Left lung (tissue), 10 donors: ENCODE measurements around the gene PAGE2B. TPM values are rescaled to one million over a fixed set of nuclear protein-coding genes. Genes with fewer than 3 reads are reported as not detected.
"Not testable (repeated sequence)": the region's sequence is repeated elsewhere in the genome, so short reads cannot be mapped to it uniquely, and the experiment has no call there.

ENCODE experiments used
- ATAC-seq: fragments of 200-7000 bp; cut with Tn5 transposase; one replicate; pipeline ENCODE4 v1.9.1; 2020; ENCODE audit warnings: moderate library complexity
- DNase-seq, 4 donors: peaks; one replicate each; pipeline ENCODE4 v3.0.0-alpha.2; 2013 to 2020
- H3K27ac ChIP-seq, 2 donors: fragments of 200-600 bp; sonication (generic) in 1 of 2; one replicate each; pipeline versions ENCODE4 v1.5.0 to v1.8.0; 2020 to 2021
- H3K27me3 ChIP-seq, 2 donors: fragments of 200-600 bp; sonication (generic) in 1 of 2; one replicate each; pipeline versions ENCODE4 v1.5.0 to v1.8.0; 2020 to 2021
- H3K36me3 ChIP-seq, 2 donors: fragments of 200-600 bp; sonication (generic) in 1 of 2; one replicate each; pipeline versions ENCODE4 v1.5.0 to v1.8.0; 2020 to 2021
- H3K4me1 ChIP-seq, 2 donors: fragments of 200-600 bp; one replicate each; pipeline ENCODE4 v1.8.0; 2021
- H3K4me3 ChIP-seq, 2 donors: fragments of 200-600 bp; sonication (generic) in 1 of 2; one replicate each; pipeline versions ENCODE4 v1.5.0 to v1.8.0; 2020 to 2021; ENCODE audit warnings: mild to moderate bottlenecking in 1 of 2
- H3K9me3 ChIP-seq, 2 donors: fragments of 200-600 bp; sonication (generic) in 1 of 2; one replicate each; pipeline versions ENCODE4 v1.5.0 to v1.8.0; 2020 to 2021
- CTCF ChIP-seq, 2 donors: fragments of 200-600 bp; sonication (generic) in 1 of 2; IDR thresholded peaks; one replicate each; pipeline versions ENCODE4 v1.5.0 to v1.8.0; 2021; ENCODE audit warnings: antibody characterized with exemption in 2 of 2
- intact Hi-C, 2 donors: fragments of 100-400 bp; cut with DNase I; formaldehyde crosslinking; loops; one replicate each; pipeline versions ENCODE4 v1.11.2 to v1.14.2; 2022
- polyA plus RNA-seq, 6 donors: library from polyadenylated mRNA; unstranded; fragments of 120-200 nt; gene quantifications; one replicate each; pipeline ENCODE4 v1.2.1, GENCODE V29; 2013; ENCODE audit not compliant: insufficient read length in 6 of 6
- total RNA-seq, 2 donors: library from RNA; stranded (reverse); fragmentation: NEBNext Ultra II Directional; extraction: Animal tissue kit (Norgen Biotek cat#: 25700); gene quantifications; one replicate each; pipeline ENCODE4 v1.2.1, GENCODE V29; 2021
- donor health status: DM: no; HTN: yes; CAD: no.
- donor health status: DM: no; HTN: no; CAD: no.

The PAGE2B gene
- total and polyA plus RNA-seq, 8 donors: not detected

GRCh38 chrX:55056820-55057674 is 17.8 kb upstream of the PAGE2B start:
- no peak overlapping the region for H3K4me3 ChIP-seq
- H3K4me1 ChIP-seq: no peaks in the 10 kb centered on the region
- intact Hi-C loops: no loop called here
- DNase-seq (peak in 2 of 4 donors; percentile 6 to 16), ATAC-seq (peak; percentile 51)
- no peak overlapping the region for H3K27ac ChIP-seq
- no peak for TF ChIP-seq CTCF (IDR thresholded peaks at IDR 0.05)
- no peaks in the 10 kb centered on the region for H3K36me3 ChIP-seq
- H3K9me3 ChIP-seq: peaks cover 0 to 1% of the 10 kb centered on the region in 2 donors
- no peaks in the 10 kb centered on the region for H3K27me3 ChIP-seq

- Histone ChIP-seq H3K27me3 (no peaks in the 10 kb centered on the region), H3K9me3 (no peaks in the 10 kb centered on the region), H3K4me1 (no peaks in the 10 kb centered on the region), H3K27ac (no peak overlapping the region), H3K4me3 (no peak overlapping the region), H3K36me3 (no peaks in the 10 kb centered on the region)
- TF ChIP-seq CTCF (IDR thresholded peaks at IDR 0.05): peak; percentile 65 to 74
- intact Hi-C loops: no loop called here
- DNase-seq (peak in 2 of 4 donors; percentile 25 to 38), ATAC-seq (peak; percentile 89)
Observed at GRCh38 chrX:55057675-55058249, 17.1 kb upstream of the PAGE2B start.

DNA sequence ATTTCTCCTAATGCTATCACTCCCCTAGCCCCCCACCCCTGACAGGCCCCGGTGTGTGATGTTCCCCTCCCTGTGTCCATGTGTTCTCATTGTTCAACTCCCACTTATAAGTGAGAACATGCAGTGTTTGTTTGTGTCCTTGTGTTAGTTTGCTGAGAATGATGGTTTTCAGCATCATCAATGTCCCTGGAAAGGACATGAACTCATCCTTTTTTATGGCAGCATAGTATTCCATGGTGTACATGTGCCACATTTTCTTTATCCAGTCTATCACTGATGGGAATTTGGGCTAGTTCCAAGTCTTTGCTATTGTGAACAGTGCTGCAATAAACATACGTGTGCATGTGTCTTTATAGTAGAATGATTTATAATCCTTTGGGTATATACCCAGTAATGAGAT is 7.7 kb upstream of the PAGE2B start:
- not testable (repeated sequence) for H3K4me3 ChIP-seq, ATAC-seq

GRCh38 chrX:55072286-55072685 is 2.5 kb upstream of the PAGE2B start:
- intact Hi-C loops: no loop called here

More for the DNA sequence above, 7.7 kb upstream of the PAGE2B start:
- DNase-seq, H3K9me3 ChIP-seq, H3K4me1 ChIP-seq, H3K27ac ChIP-seq, intact Hi-C loops, H3K27me3 ChIP-seq, H3K36me3 ChIP-seq: not testable (repeated sequence)

GRCh38 chrX:55088795-55089489 is 14.1 kb downstream of the PAGE2B start, which contains the start of gene PAGE2:
PAGE2 (plus strand) TSS chrX:55089018; CDS start chrX:55090021, 1,003 bp downstream.
- Histone ChIP-seq H3K4me1 (no peaks in the 10 kb centered on the region), H3K36me3 (no peaks in the 10 kb centered on the region), H3K9me3 (no peaks in the 10 kb centered on the region), H3K27ac (no peak within 1 kb of the TSS), H3K4me3 (no peak within 1 kb of the TSS), H3K27me3 (no peaks in the 10 kb centered on the region)
- TF ChIP-seq CTCF (IDR thresholded peaks at IDR 0.05): no peak
- ATAC-seq (no peak), DNase-seq (no peak)
- intact Hi-C loops: no loop called here

More at GRCh38 chrX:55072286-55072685, 2.5 kb upstream of the PAGE2B start:
- no peak overlapping the region for H3K27ac ChIP-seq
- H3K9me3 ChIP-seq: no peaks in the 10 kb centered on the region
- no peak for TF ChIP-seq CTCF (IDR thresholded peaks at IDR 0.05)
- H3K36me3 ChIP-seq: no peaks in the 10 kb centered on the region
- ATAC-seq: no peak
- no peaks in the 10 kb centered on the region for H3K4me1 ChIP-seq
- no peak for DNase-seq
- no peak overlapping the region for H3K4me3 ChIP-seq
- H3K27me3 ChIP-seq: no peaks in the 10 kb centered on the region
